RWPE1 (cell line): ENCODE data around the gene GPR108.
A peak's percentile ranks its signal among the peaks of the same experiment; 100 is the strongest.

ENCODE experiments used
- CTCF ChIA-PET: fragments of 350-600 bp; sonication (Branson Sonifier 250); formaldehyde crosslinking; extraction: SDS; loops from one replicate; lab custom pipeline; 2021; lab: Yijun Ruan, JAX
- POLR2A ChIA-PET: fragments of 400-600 bp; formaldehyde crosslinking; extraction: SDS; loops from one replicate; lab custom pipeline; 2020; ENCODE audit warnings: antibody characterized with exemption; ENCODE audit not compliant: low non-redundant PET; lab: Yijun Ruan, JAX
- DNase-seq: peaks from one replicate; pipeline ENCODE4 v3.0.0; 2012; ENCODE audit warnings: low spot score
- H3K27ac ChIP-seq: fragments of 450-650 bp; 2 replicates; pipeline ENCODE4 v1.5.1; 2017
- CTCF ChIP-seq: fragments of 450-650 bp; conservative IDR thresholded peaks from 2 replicates; pipeline ENCODE4 v1.5.1; 2017; ENCODE audit warnings: low read depth, mild to moderate bottlenecking

GPR108 gene

GRCh38 chr19:6721773-6722172 is 15.6 kb downstream of the GPR108 start:
- TF ChIP-seq CTCF = no peak
- peak overlapping the region; percentile 90 for H3K27ac ChIP-seq
- DNase-seq = no peak
- ChIA-PET CTCF (no interaction called here), POLR2A (no interaction called here)

GRCh38 chr19:6721138-6721474 is 16.3 kb downstream of the GPR108 start:
- H3K27ac ChIP-seq = peak overlapping the region; percentile 90
- ChIA-PET CTCF (no interaction called here), POLR2A (no interaction called here)
- TF ChIP-seq CTCF = no peak
- no peak for DNase-seq

- ChIA-PET CTCF (no interaction called here), POLR2A (no interaction called here)
- H3K27ac ChIP-seq = peak within 1 kb of the TSS; percentile 90
- peak; percentile 89 for DNase-seq
- no peak for TF ChIP-seq CTCF
These were observed 16.8 kb downstream of the GPR108 start, which contains the start of gene C3 for GRCh38 chr19:6720369-6721137. C3 (minus strand) TSS chr19:6720650; CDS start chr19:6720589, 61 bp downstream.

GRCh38 chr19:6719992-6720368 is 17.4 kb downstream of the GPR108 start:
- ChIA-PET CTCF (no interaction called here), POLR2A (no interaction called here)
- peak overlapping the region; percentile 90 for H3K27ac ChIP-seq
- DNase-seq = no peak
- TF ChIP-seq CTCF = no peak

- POLR2A ChIA-PET = no interaction called here
- H3K27ac ChIP-seq = peak overlapping the region; percentile 49
- no peak for TF ChIP-seq CTCF
- DNase-seq = no peak
- CTCF ChIA-PET = no interaction called here
These were observed 17.9 kb downstream of the GPR108 start for GRCh38 chr19:6719540-6719861.

GRCh38 chr19:6718741-6719539 is 18.4 kb downstream of the GPR108 start:
- POLR2A ChIA-PET = no interaction called here
- TF ChIP-seq CTCF = no peak
- peak overlapping the region; percentile 49 for H3K27ac ChIP-seq
- CTCF ChIA-PET = no interaction called here
- peak; percentile 74 for DNase-seq
